ENCODE measurements around the gene RCAN3.
A peak's percentile ranks its signal among the peaks of the same experiment; 100 is the strongest.
"Not testable (repeated sequence)": the region's sequence is repeated elsewhere in the genome, so short reads cannot be mapped to it uniquely, and the experiment has no call there.

RCAN3 gene

DNA sequence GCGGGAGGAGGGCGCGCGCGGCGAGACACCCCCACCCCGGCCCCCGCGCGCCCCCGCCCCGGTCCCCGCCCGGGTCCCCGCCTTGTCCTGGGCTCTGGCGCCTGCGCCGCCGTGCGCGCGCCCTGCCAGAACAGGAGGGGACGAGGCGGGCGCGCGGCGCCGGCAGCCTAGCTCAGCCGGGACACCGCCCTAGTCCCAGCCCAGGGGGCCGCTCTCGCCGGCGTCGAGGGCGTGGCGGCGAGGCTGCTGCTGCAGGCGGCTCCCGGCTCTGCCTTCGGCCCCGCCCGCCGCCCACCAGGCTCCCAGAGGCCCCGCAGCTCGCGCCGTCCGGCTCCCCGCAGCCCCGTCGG lies at the start of gene RCAN3:
Gene RCAN3, plus strand, starts transcription at position 128 of the 350 bp plus-strand sequence. CDS start 11,537 bp downstream, outside the sequence.
- peak; percentile 59 to 85 for DNase-seq

- DNase-seq: no peak
Observed at GRCh38 chr1:24452922-24453485, 49.6 kb upstream of the RCAN3 start.

- DNase-seq: no peak
Observed at GRCh38 chr1:24454673-24455072, 48.0 kb upstream of the RCAN3 start.

GRCh38 chr1:24455272-24455671 lies 47.4 kb upstream of the RCAN3 start:
- DNase-seq: no peak

GRCh38 chr1:24457866-24458265 lies 44.8 kb upstream of the RCAN3 start:
- no peak for DNase-seq

- DNase-seq: no peak
Observed at GRCh38 chr1:24459551-24460266, 42.9 kb upstream of the RCAN3 start.

DNA sequence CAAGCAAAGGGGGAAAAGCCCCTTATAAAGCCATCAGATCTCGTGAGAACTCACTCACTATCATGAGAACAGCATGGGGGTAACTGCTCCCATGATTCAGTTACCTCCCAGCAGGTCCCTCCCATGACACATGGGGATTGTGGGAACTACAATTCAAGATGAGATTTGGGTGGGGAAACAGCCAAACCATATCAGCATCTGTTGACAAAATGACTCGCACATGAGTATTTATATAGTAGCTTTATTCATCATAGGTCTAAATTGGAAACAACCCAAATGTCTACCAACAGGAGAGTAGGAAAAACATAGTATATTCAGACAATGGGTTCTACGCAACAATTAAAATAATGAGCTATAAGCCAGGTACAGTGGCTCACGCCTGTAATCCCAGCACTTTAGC lies 40.5 kb upstream of the RCAN3 start:
- DNase-seq: not testable (repeated sequence)

GRCh38 chr1:24463776-24464735 lies 38.6 kb upstream of the RCAN3 start:
- no peak for DNase-seq

DNA sequence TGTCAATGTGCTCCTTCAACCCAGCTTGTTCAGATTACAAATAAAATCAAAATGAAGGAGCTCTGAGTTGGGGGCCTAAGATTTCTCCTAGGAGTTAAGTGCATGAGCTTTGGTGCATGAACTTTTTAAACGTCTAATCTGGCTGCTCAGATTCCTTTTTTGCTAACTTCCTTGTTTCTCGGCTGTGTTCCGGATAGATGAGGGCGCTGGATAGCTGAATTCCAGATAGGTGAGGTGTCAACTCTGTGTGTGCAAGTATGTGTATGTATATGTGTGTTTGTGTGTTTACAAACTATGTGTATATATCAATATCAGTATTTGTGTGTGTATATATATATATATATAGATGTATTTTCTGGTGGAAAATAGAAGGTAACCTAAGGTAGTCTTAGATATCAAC lies 37.5 kb upstream of the RCAN3 start:
- DNase-seq: no peak

- no peak for DNase-seq
Observed at GRCh38 chr1:24465638-24466037, 37.0 kb upstream of the RCAN3 start.

DNA sequence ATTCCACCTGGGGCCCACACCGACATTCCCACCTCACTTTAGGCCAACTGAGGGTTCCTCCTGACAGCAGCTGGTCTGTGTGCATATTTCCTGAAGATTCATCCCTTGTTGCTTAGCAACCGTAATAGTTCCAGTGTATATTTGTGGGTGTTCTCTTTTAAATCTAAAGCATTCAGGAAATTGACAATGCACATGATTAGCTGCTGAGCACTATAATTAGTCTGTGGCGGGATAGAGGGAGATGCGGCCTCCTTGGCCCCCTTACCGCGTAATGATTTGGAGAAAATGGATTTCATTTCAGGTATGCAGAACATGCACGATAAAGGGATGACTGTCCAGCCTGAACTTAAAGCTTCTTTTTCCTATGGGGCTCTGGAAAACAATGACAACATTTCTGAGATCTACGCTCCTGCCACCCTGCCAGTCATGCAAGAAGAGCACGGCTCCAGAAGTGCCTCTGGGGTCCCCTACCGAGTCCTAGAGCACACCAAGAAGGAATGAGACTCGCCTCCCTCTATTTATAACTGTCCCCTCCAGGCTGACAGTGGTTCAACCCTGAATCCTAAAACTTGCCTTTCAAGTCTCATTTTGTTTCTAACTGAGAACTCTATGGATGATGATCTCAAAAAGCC lies 33.8 kb upstream of the RCAN3 start:
- peak in 1 of 2 experiments; percentile 5 for DNase-seq

DNA sequence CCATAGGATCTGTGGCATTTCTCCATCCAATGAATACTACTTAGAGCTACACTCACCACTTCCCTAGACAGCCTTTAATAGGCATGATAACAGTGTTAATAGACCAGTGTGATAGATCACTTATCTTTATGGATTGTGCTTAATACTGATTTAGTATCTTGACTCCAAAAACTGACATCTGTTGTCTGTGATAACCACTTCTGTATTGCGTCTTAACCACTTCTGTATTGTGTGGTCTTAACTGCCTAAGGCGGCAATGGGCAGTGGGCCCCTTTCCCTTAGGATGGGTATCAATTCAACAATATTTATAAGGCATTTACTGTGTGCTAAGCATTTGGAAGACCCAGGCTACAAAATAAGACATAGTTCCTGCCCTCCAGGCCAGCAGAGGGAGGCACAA lies 32.0 kb upstream of the RCAN3 start:
- DNase-seq: no peak

GRCh38 chr1:24472527-24473251 lies 29.9 kb upstream of the RCAN3 start:
- DNase-seq: no peak

DNA sequence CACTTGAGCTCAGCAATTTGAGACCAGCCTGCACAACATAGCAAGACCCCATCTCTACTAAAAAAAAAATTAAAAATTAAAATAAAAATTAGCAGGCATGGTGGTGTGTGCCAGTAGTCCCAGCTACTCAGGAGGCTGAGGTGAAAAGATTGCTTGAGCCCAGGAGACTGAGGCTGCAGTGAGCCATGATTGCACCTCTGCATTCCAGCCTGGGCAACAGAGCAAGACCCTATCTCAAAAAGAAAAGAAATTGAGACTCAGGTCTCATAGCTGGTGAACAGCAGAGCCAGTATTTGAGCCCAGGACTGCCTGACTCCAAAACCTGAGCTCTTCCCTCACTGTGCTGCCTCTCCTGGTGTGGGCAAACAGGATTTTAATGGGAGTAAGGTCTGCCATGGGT lies 28.4 kb upstream of the RCAN3 start:
- no peak for DNase-seq

DNA sequence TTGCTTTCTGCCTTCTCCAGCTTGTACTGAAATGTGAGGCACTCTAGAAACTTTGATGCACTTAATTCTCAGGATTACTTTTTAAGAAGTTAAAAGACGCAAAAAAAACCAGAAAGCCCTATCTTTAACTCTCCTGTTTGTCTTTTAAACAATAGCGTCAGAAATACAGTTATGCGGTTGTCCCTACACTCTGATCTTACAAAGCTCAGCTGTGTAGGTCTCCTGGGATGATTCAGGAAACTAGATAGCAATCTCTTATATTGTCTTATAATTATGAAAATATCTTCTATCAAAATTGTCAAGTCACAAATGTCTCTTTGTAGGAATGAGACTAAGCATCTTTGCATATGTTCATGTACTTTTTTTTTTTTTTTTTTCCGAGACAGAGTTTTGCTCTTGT lies 26.9 kb upstream of the RCAN3 start:
- no peak for DNase-seq

- DNase-seq: no peak
Observed at GRCh38 chr1:24476571-24476970, 26.1 kb upstream of the RCAN3 start.

- DNase-seq: no peak
Observed at GRCh38 chr1:24477309-24477708, 25.3 kb upstream of the RCAN3 start.

- no peak for DNase-seq
Observed at GRCh38 chr1:24481101-24481500, 21.5 kb upstream of the RCAN3 start.

DNA sequence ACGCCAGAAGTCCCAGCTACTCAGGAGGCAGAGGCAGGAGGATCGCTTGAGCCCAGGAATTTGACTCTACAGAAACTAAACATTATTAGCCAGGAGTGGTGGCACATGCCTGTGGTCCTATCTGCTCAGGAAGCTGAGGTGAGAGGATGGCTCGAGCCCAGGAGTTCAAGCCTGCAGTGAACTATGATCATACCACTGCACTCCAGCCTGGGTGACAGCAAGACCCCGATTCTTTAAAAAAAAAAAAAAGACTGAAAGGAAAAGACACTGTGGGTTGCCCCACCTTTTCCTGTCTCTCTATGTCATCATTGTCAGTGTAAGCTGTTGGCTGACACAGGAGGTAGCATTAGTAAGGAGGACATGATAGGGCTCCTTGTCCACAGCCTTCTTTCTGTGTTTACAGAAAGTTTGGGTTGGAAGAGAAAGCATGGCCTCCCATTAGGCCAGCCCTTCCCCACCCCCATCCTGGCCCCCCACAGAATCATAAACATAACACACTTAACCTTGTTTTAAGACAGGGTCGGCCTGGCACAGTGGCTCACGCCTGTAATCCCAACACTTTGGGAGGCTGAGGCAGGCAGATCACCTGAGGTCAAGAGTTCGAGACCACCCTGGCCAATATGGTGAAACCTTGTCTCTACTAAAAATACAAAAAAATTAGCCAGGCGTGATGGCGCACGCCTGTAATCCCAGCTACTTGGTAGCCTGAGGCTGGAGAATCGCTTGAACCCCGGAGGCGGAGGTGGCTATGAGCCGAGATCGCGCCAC lies 20.6 kb upstream of the RCAN3 start:
- DNase-seq: no peak

DNA sequence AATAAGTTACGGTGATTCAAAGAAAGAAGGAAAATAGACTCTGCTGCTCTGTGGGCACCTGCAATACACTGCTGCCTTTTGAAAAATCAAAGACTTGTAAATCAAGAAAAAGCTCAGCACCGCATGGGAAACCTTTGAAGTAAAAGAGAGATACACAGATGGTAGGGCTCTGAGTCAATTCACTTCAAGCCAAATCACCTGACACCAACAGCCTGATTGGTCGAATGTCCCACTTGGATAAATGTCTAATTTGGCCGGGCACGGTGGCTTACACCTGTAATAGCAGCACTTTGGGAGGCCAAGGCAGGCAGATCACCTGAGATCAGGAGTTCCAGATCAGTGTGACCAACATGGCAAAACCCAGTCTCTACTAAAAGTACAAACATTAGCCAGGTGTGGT lies 19.2 kb upstream of the RCAN3 start:
- no peak for DNase-seq

DNA sequence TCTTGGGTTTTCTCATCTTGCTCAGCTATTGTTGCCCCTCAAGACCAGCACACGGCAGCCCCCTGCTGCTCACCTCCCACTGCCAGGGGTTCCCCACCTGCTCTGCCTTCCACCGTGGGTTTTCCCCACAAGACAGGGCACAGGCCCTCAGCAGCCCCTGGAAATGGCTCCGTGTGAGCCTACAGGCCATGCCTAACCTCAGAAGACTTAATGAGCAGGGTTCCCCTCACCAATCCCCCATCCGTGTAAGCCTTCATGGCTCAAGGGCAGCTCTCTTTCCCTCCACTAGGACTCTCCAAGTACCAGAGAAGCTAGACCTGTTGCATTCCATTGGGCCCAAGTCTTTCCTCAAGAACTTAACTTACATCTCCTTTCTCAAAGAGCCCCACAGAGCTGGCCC lies 18.4 kb upstream of the RCAN3 start:
- no peak for DNase-seq
